ENCODE data around the gene TMPRSS5. TPM values are rescaled to one million over a fixed set of nuclear protein-coding genes. Genes with fewer than 3 reads are reported as not detected.

Gene TMPRSS5
- total and polyA plus RNA-seq, 2 experiments from 2014 or later = 0.74 TPM; not detected in 1

GRCh38 chr11:113670831-113671215, 35.3 kb downstream of the TMPRSS5 start:
- H3K9me3 ChIP-seq (ENCODE audit: low read depth) = no peaks in the 10 kb centered on the region
- no peak for DNase-seq (ENCODE audit: low read depth in 1 of 2, low spot score in 1 of 2)
- H3K36me3 ChIP-seq = no peaks in the 10 kb centered on the region
- no peaks in the 10 kb centered on the region for H3K27me3 ChIP-seq
- H3K4me3 ChIP-seq = no peak overlapping the region
- H3K4me1 ChIP-seq (ENCODE audit: low read depth) = no peaks in the 10 kb centered on the region
- TF ChIP-seq, protein P1, sequence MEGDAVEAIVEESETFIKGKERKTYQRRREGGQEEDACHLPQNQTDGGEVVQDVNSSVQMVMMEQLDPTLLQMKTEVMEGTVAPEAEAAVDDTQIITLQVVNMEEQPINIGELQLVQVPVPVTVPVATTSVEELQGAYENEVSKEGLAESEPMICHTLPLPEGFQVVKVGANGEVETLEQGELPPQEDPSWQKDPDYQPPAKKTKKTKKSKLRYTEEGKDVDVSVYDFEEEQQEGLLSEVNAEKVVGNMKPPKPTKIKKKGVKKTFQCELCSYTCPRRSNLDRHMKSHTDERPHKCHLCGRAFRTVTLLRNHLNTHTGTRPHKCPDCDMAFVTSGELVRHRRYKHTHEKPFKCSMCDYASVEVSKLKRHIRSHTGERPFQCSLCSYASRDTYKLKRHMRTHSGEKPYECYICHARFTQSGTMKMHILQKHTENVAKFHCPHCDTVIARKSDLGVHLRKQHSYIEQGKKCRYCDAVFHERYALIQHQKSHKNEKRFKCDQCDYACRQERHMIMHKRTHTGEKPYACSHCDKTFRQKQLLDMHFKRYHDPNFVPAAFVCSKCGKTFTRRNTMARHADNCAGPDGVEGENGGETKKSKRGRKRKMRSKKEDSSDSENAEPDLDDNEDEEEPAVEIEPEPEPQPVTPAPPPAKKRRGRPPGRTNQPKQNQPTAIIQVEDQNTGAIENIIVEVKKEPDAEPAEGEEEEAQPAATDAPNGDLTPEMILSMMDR (IDR thresholded peaks at IDR 0.05; ENCODE audit: low read depth, low read length) = no peak
- H3K27ac ChIP-seq = no peak overlapping the region

GRCh38 chr11:113670149-113670830, 35.8 kb downstream of the TMPRSS5 start:
- H3K9me3 ChIP-seq (ENCODE audit: low read depth) = no peaks in the 10 kb centered on the region
- TF ChIP-seq, protein P1 (IDR thresholded peaks at IDR 0.05; ENCODE audit: low read depth, low read length) = no peak
- H3K4me1 ChIP-seq (ENCODE audit: low read depth) = no peaks in the 10 kb centered on the region
- H3K4me3 ChIP-seq = no peak overlapping the region
- H3K27me3 ChIP-seq = no peaks in the 10 kb centered on the region
- no peaks in the 10 kb centered on the region for H3K36me3 ChIP-seq
- no peak overlapping the region for H3K27ac ChIP-seq
- DNase-seq (ENCODE audit: low read depth in 1 of 2, low spot score in 1 of 2) = no peak

DNA sequence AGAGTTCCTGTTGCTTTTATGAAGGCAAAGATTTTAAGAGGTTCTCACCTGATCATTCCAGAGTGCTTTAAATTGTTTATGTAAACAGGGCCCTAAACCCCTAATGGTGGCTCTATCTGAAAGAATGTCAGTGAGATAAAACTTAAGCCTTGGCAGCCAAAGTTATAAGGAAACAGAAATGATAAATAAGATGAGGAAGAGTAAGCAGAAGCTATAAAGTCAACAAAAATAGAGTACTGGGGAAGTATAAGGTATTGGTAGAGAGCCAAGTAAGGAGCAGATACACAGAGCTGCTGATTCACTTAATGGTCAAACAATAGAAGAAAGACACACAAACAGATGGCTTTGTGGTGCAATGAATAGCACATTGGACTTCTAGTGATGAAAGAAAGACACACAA, 37.9 kb downstream of the TMPRSS5 start:
- no peaks in the 10 kb centered on the region for H3K4me1 ChIP-seq (ENCODE audit: low read depth)
- peak in 1 of 2 donors; percentile 30 for DNase-seq (ENCODE audit: low read depth in 1 of 2, low spot score in 1 of 2)
- TF ChIP-seq, protein P1 (IDR thresholded peaks at IDR 0.05; ENCODE audit: low read depth, low read length) = no peak

GRCh38 chr11:113667801-113668200, 38.3 kb downstream of the TMPRSS5 start:
- no peaks in the 10 kb centered on the region for H3K27me3 ChIP-seq
- H3K36me3 ChIP-seq = no peaks in the 10 kb centered on the region
- H3K27ac ChIP-seq = no peak overlapping the region
- TF ChIP-seq, protein P1 (IDR thresholded peaks at IDR 0.05; ENCODE audit: low read depth, low read length) = no peak
- no peak for DNase-seq (ENCODE audit: low read depth in 1 of 2, low spot score in 1 of 2)
- no peak overlapping the region for H3K4me3 ChIP-seq
- no peaks in the 10 kb centered on the region for H3K9me3 ChIP-seq (ENCODE audit: low read depth)
- H3K4me1 ChIP-seq (ENCODE audit: low read depth) = no peaks in the 10 kb centered on the region

More for the DNA sequence above, 37.9 kb downstream of the TMPRSS5 start:
- Histone ChIP-seq H3K36me3 (no peaks in the 10 kb centered on the region), H3K27me3 (no peaks in the 10 kb centered on the region), H3K9me3 (ENCODE audit: low read depth) (no peaks in the 10 kb centered on the region), H3K4me3 (no peak overlapping the region), H3K27ac (no peak overlapping the region)

- TF ChIP-seq, protein P1 (IDR thresholded peaks at IDR 0.05; ENCODE audit: low read depth, low read length) = no peak
- Histone ChIP-seq H3K4me3 (no peak overlapping the region), H3K4me1 (ENCODE audit: low read depth) (no peaks in the 10 kb centered on the region), H3K36me3 (no peaks in the 10 kb centered on the region), H3K27me3 (no peaks in the 10 kb centered on the region), H3K27ac (no peak overlapping the region), H3K9me3 (ENCODE audit: low read depth) (no peaks in the 10 kb centered on the region)
- DNase-seq (ENCODE audit: low read depth in 1 of 2, low spot score in 1 of 2) = no peak
These were observed 39.5 kb downstream of the TMPRSS5 start for GRCh38 chr11:113666584-113666983.

All from cardiac muscle cell (in vitro differentiated cells and primary cell).